Kidney epithelial cell (primary cell): ENCODE results near the gene KATNAL2. TPM values are rescaled to one million over a fixed set of nuclear protein-coding genes. Genes with fewer than 3 reads are reported as not detected.

Experiments
- DNase-seq: peaks from one replicate; pipeline ENCODE4 v3.0.0-alpha.2; 2010; ENCODE audit warnings: low read depth
- H3K27me3 ChIP-seq: 2 replicates; pipeline ENCODE4 v1.6.0; 2011; ENCODE audit warnings: low read length; ENCODE audit not compliant: control insufficient read depth, insufficient read depth
- H3K36me3 ChIP-seq: 2 replicates; pipeline ENCODE4 v1.5.1; 2011; ENCODE audit warnings: low read length; ENCODE audit not compliant: control insufficient read depth, insufficient read depth
- H3K4me3 ChIP-seq: 2 replicates; pipeline ENCODE4 v1.5.1; 2011; ENCODE audit warnings: low read depth, mild to moderate bottlenecking, control low read depth, low read length
- CTCF ChIP-seq: IDR thresholded peaks from 2 replicates; pipeline ENCODE4 v1.5.1; 2011; ENCODE audit warnings: mild to moderate bottlenecking, moderate library complexity, low read length, control low read depth, inconsistent platforms; ENCODE audit not compliant: insufficient read depth, poor library complexity, severe bottlenecking
- total RNA-seq: library from RNA; depleted of rRNA; stranded (reverse); fragments of >200 nt; gene quantifications from 2 replicates; pipeline ENCODE4 v1.2.3, GENCODE V29; 2015

KATNAL2 gene
- total RNA-seq, 1 donor from 2014 or later, result 0.88 TPM

- Histone ChIP-seq H3K27me3 (no peaks in the 10 kb centered on the region), H3K36me3 (no peaks in the 10 kb centered on the region), H3K4me3 (peak overlapping the region; percentile 88)
- TF ChIP-seq CTCF, result no peak
- no peak for DNase-seq
Measured at GRCh38 chr18:46917803-46918600, 600 bp downstream of the KATNAL2 start.

- TF ChIP-seq CTCF, result no peak
- Histone ChIP-seq H3K36me3 (no peaks in the 10 kb centered on the region), H3K4me3 (no peak overlapping the region), H3K27me3 (no peaks in the 10 kb centered on the region)
- DNase-seq, result no peak
Measured at GRCh38 chr18:46920067-46920466, 2.7 kb downstream of the KATNAL2 start.

- Histone ChIP-seq H3K36me3 (no peaks in the 10 kb centered on the region), H3K4me3 (no peak overlapping the region), H3K27me3 (no peaks in the 10 kb centered on the region)
- no peak for TF ChIP-seq CTCF
- no peak for DNase-seq
Measured at GRCh38 chr18:46920653-46921052, 3.3 kb downstream of the KATNAL2 start.

- no peak for TF ChIP-seq CTCF
- no peaks in the 10 kb centered on the region for H3K27me3 ChIP-seq
- no peak overlapping the region for H3K4me3 ChIP-seq
- H3K36me3 ChIP-seq, result no peaks in the 10 kb centered on the region
- no peak for DNase-seq
Measured at GRCh38 chr18:46939337-46939963, 22.0 kb downstream of the KATNAL2 start.

GRCh38 chr18:46939998-46940571 is 22.7 kb downstream of the KATNAL2 start:
- no peaks in the 10 kb centered on the region for H3K27me3 ChIP-seq
- H3K4me3 ChIP-seq, result no peak overlapping the region
- TF ChIP-seq CTCF, result no peak
- H3K36me3 ChIP-seq, result no peaks in the 10 kb centered on the region
- no peak for DNase-seq

GRCh38 chr18:46942646-46943045 is 25.2 kb downstream of the KATNAL2 start:
- Histone ChIP-seq H3K27me3 (no peaks in the 10 kb centered on the region), H3K4me3 (no peak overlapping the region), H3K36me3 (no peaks in the 10 kb centered on the region)
- no peak for DNase-seq
- no peak for TF ChIP-seq CTCF
